Measurements from ENCODE around the gene GET4.

Gene GET4

GRCh38 chr7:910441-910861 is 34.1 kb downstream of the GET4 start:
- H3K27ac ChIP-seq, result no peak overlapping the region
- no peak for TF ChIP-seq ZFX (IDR thresholded peaks at IDR 0.05; ENCODE audit: borderline replicate concordance)
- no peak for TF ChIP-seq CTCF (IDR thresholded peaks at IDR 0.05)

GRCh38 chr7:910931-911431 is 34.6 kb downstream of the GET4 start:
- TF ChIP-seq ZFX (IDR thresholded peaks at IDR 0.05; ENCODE audit: borderline replicate concordance) (no peak), CTCF (IDR thresholded peaks at IDR 0.05) (no peak)
- H3K27ac ChIP-seq, result no peak overlapping the region

GRCh38 chr7:911791-912480 is 35.6 kb downstream of the GET4 start:
- H3K27ac ChIP-seq, result no peak overlapping the region
- TF ChIP-seq CTCF (IDR thresholded peaks at IDR 0.05), result no peak
- no peak for TF ChIP-seq ZFX (IDR thresholded peaks at IDR 0.05; ENCODE audit: borderline replicate concordance)

GRCh38 chr7:913736-914520 is 37.6 kb downstream of the GET4 start:
- no peak overlapping the region for H3K27ac ChIP-seq
- TF ChIP-seq ZFX (IDR thresholded peaks at IDR 0.05; ENCODE audit: borderline replicate concordance) (no peak), CTCF (IDR thresholded peaks at IDR 0.05) (no peak)

GRCh38 chr7:914521-915194 is 38.3 kb downstream of the GET4 start:
- H3K27ac ChIP-seq, result no peak overlapping the region
- TF ChIP-seq CTCF (IDR thresholded peaks at IDR 0.05), result no peak
- no peak for TF ChIP-seq ZFX (IDR thresholded peaks at IDR 0.05; ENCODE audit: borderline replicate concordance)

GRCh38 chr7:915291-916218 is 39.2 kb downstream of the GET4 start:
- no peak for TF ChIP-seq CTCF (IDR thresholded peaks at IDR 0.05)
- no peak for TF ChIP-seq ZFX (IDR thresholded peaks at IDR 0.05; ENCODE audit: borderline replicate concordance)
- H3K27ac ChIP-seq, result no peak overlapping the region

All from 22Rv1 (cell line).